Adrenal gland (tissue), 12 donors: Measurements from ENCODE around the gene HIVEP3. TPM values are rescaled to one million over a fixed set of nuclear protein-coding genes. Genes with fewer than 3 reads are reported as not detected.

Experiments used
- DNase-seq, 7 donors: peaks; one replicate each; pipeline ENCODE4 v3.0.0-alpha.2; 2019 to 2020
- H3K27ac ChIP-seq, 5 donors: fragments of 200-600 bp; sonication (generic) in 4 of 5; 1 replicate in 3 of 5; 2 replicates in 2 of 5; pipeline versions ENCODE4 v1.5.1 to v1.8.0; 2016 to 2020; ENCODE audit warnings: mild to moderate bottlenecking in 1 of 5
- H3K27me3 ChIP-seq: fragments of 200-600 bp; 2 replicates; pipeline ENCODE4 v1.8.0; 2021
- H3K36me3 ChIP-seq, 2 donors: fragments of 200-600 bp; replicated peaks in 1 of 2; 1 replicate in 1 of 2; 2 replicates in 1 of 2; pipeline versions ENCODE4 v1.5.1 to v1.8.0; 2018 to 2022
- H3K4me1 ChIP-seq, 2 donors: fragments of 200-600 bp; replicated peaks in 1 of 2; 1 replicate in 1 of 2; 2 replicates in 1 of 2; pipeline versions ENCODE4 v1.5.1 to v1.8.0; 2018 to 2021
- H3K4me3 ChIP-seq, 4 donors: fragments of 200-600 bp; sonication (generic) in 3 of 4; one replicate each; pipeline ENCODE4 v1.5.1; 2016 to 2018
- H3K9me3 ChIP-seq, 3 donors: fragments of 200-600 bp; sonication (generic) in 1 of 3; replicated peaks in 1 of 3; 1 replicate in 2 of 3; 2 replicates in 1 of 3; pipeline versions ENCODE4 v1.5.1 to v1.8.0; 2016 to 2021
- CTCF ChIP-seq, 6 experiments: fragments of 450-650 bp in 4 of 6; fragments of 200-600 bp in 2 of 6; sonication (generic) in 1 of 6; IDR thresholded peaks; 1 replicate in 5 of 6; 2 replicates in 1 of 6; pipeline versions ENCODE4 v1.5.1 to v1.8.0; 2016 to 2021; ENCODE audit warnings: antibody characterized with exemption in 6 of 6, mild to moderate bottlenecking in 2 of 6, moderate library complexity in 1 of 6
- POLR2A ChIP-seq, 2 donors: fragments of 450-650 bp; IDR thresholded peaks; one replicate each; pipeline ENCODE4 v1.6.1; 2017; ENCODE audit warnings: antibody characterized with exemption in 2 of 2, mild to moderate bottlenecking in 2 of 2, moderate library complexity in 1 of 2
- WGBS, 4 donors: extraction: QIAGEN DNeasy Blood & Tissue Kit in 2 of 4; methylation state at CpG; one replicate each; pipeline versions ENCODE4 v1.1.5 to v1.1.7; 2013 to 2017; 5-methylcytosine and 5-hydroxymethylcytosine counted together
- intact Hi-C, 2 donors: fragments of 100-400 bp; cut with DNase I; formaldehyde crosslinking; loops; one replicate each; pipeline versions ENCODE4 v1.14.1 to v1.15.0; 2022 to 2023
- polyA plus RNA-seq, 3 donors: library from polyadenylated mRNA; stranded (reverse); fragments of 200-250 nt in 2 of 3; fragments of 350-450 nt in 1 of 3; fragmentation: Illumina TruSeq in 1 of 3; extraction: RNeasy Lipid Tissue Mini Kit (QIAGEN cat#74804) in 1 of 3; gene quantifications; one replicate each; pipeline ENCODE4 v1.2.3, GENCODE V29; 2013 to 2014
- total RNA-seq, 9 donors: library from RNA; depleted of rRNA in 4 of 9; stranded (reverse); fragments of >200 nt in 4 of 9; fragments of 120-200 nt in 1 of 9; fragmentation: NEBNext Ultra II Directional in 1 of 9; extraction: Animal tissue kit (Norgen Biotek cat#: 25700) in 1 of 9; gene quantifications; one replicate each; pipeline versions ENCODE4 v1.1.0 to v1.2.4, GENCODE V29; 2013 to 2023
- donor health status: healthy with polysubstance abuse.
- donor health status: Bipolar disorder and iron deficiency.
- donor health status: DM: yes; HTN: yes; CAD: no.
- donor health status: DM: no; HTN: no; CAD: no.
- donor health status: DM: no; HTN: no; CAD: no.
- donor health status: DM: yes; HTN: yes; CAD: no.

HIVEP3 gene
- total and polyA plus RNA-seq, 12 donors, result 3.2 to 7.7 (median 7.0) TPM

- intact Hi-C loops, result no loop called here
- TF ChIP-seq CTCF (IDR thresholded peaks at IDR 0.05) (no peak), POLR2A (IDR thresholded peaks at IDR 0.05) (no peak)
- H3K4me3 ChIP-seq, result no peak overlapping the region
- H3K27ac ChIP-seq, result no peak overlapping the region
- WGBS, 4 donors, result 80 to 91% (median 84%) methylated on average over 9 to 10 of the region's 10 CpGs
- no peaks in the 10 kb centered on the region for H3K9me3 ChIP-seq
- H3K36me3 ChIP-seq, result no peaks in the 10 kb centered on the region
- no peaks in the 10 kb centered on the region for H3K4me1 ChIP-seq
- no peak for DNase-seq
- no peaks in the 10 kb centered on the region for H3K27me3 ChIP-seq
Observed at GRCh38 chr1:41639332-41639936, 279.3 kb downstream of the HIVEP3 start.

- Histone ChIP-seq H3K4me1 (no peaks in the 10 kb centered on the region), H3K27me3 (no peaks in the 10 kb centered on the region), H3K36me3 (no peaks in the 10 kb centered on the region), H3K27ac (no peak overlapping the region), H3K9me3 (no peaks in the 10 kb centered on the region), H3K4me3 (no peak overlapping the region)
- TF ChIP-seq POLR2A (IDR thresholded peaks at IDR 0.05) (no peak), CTCF (IDR thresholded peaks at IDR 0.05) (no peak)
- 80 to 96% (median 95%) methylated on average over 4 of the region's 4 CpGs for WGBS, 4 donors
- no peak for DNase-seq
- intact Hi-C loops, result no loop called here
Observed at GRCh38 chr1:41638086-41639024, 280.4 kb downstream of the HIVEP3 start.

GRCh38 chr1:41637367-41637766 is 281.4 kb downstream of the HIVEP3 start:
- DNase-seq, result no peak
- no peak for TF ChIP-seq POLR2A (IDR thresholded peaks at IDR 0.05)
- TF ChIP-seq CTCF (IDR thresholded peaks at IDR 0.05), result no peak
- H3K4me1 ChIP-seq, result no peaks in the 10 kb centered on the region
- H3K4me3 ChIP-seq, result no peak overlapping the region
- WGBS, 4 donors, result 78 to 87% (median 81%) methylated on average over 6 to 7 of the region's 7 CpGs
- no peaks in the 10 kb centered on the region for H3K9me3 ChIP-seq
- intact Hi-C loops, result no loop called here
- H3K27ac ChIP-seq, result no peak overlapping the region
- no peaks in the 10 kb centered on the region for H3K36me3 ChIP-seq
- H3K27me3 ChIP-seq, result no peaks in the 10 kb centered on the region

- no peaks in the 10 kb centered on the region for H3K36me3 ChIP-seq
- H3K27me3 ChIP-seq, result no peaks in the 10 kb centered on the region
- intact Hi-C loops, result no loop called here
- H3K4me1 ChIP-seq, result no peaks in the 10 kb centered on the region
- H3K9me3 ChIP-seq, result no peaks in the 10 kb centered on the region
- 50 to 61% (median 56%) methylated on average over 5 of the region's 5 CpGs for WGBS, 4 donors
- no peak for TF ChIP-seq POLR2A (IDR thresholded peaks at IDR 0.05)
- no peak for DNase-seq
- H3K27ac ChIP-seq, result no peak overlapping the region
- H3K4me3 ChIP-seq, result no peak overlapping the region
Observed at GRCh38 chr1:41633764-41634163, 285.0 kb downstream of the HIVEP3 start.
